GM18870 (cell line): Measurements from ENCODE around the gene STAMBPL1.
"Not testable (repeated sequence)": the region's sequence is repeated elsewhere in the genome, so short reads cannot be mapped to it uniquely, and the experiment has no call there.

Source experiments
- ATAC-seq: cut with Tn5 transposase; IDR thresholded peaks from one replicate; pipeline ENCODE4 v1.9.1; 2021; ENCODE audit warnings: moderate library complexity; ENCODE audit not compliant: unreplicated experiment

Gene STAMBPL1

GRCh38 chr10:88854684-88855083, 25.4 kb upstream of the STAMBPL1 start:
- no peak for ATAC-seq

GRCh38 chr10:88857831-88858230, 22.2 kb upstream of the STAMBPL1 start:
- no peak for ATAC-seq

GRCh38 chr10:88858491-88858890, 21.6 kb upstream of the STAMBPL1 start:
- ATAC-seq = no peak

GRCh38 chr10:88861036-88861435, 19.0 kb upstream of the STAMBPL1 start:
- ATAC-seq = no peak

GRCh38 chr10:88865281-88865876, 14.7 kb upstream of the STAMBPL1 start:
- no peak for ATAC-seq

GRCh38 chr10:88866454-88866853, 13.6 kb upstream of the STAMBPL1 start:
- no peak for ATAC-seq

- no peak for ATAC-seq
Observed at GRCh38 chr10:88870089-88870488, 10.0 kb upstream of the STAMBPL1 start.

GRCh38 chr10:88873757-88874156, 6.3 kb upstream of the STAMBPL1 start:
- ATAC-seq = no peak

GRCh38 chr10:88874281-88874680, 5.8 kb upstream of the STAMBPL1 start:
- ATAC-seq = no peak

- no peak for ATAC-seq
Observed at GRCh38 chr10:88875081-88875480, 5.0 kb upstream of the STAMBPL1 start.

GRCh38 chr10:88877298-88877697, 2.7 kb upstream of the STAMBPL1 start:
- ATAC-seq = no peak

GRCh38 chr10:88880282-88881076, 434 bp downstream of the STAMBPL1 start:
- peak; percentile 62 for ATAC-seq

GRCh38 chr10:88881320-88881719, 1.3 kb downstream of the STAMBPL1 start:
- ATAC-seq = no peak

- ATAC-seq = no peak
Observed at GRCh38 chr10:88881922-88882645, 2.0 kb downstream of the STAMBPL1 start.

- ATAC-seq = not testable (repeated sequence)
Observed at GRCh38 chr10:88882646-88883447, 2.8 kb downstream of the STAMBPL1 start.

GRCh38 chr10:88883448-88883809, 3.4 kb downstream of the STAMBPL1 start:
- ATAC-seq = no peak

GRCh38 chr10:88886557-88886956, 6.5 kb downstream of the STAMBPL1 start:
- ATAC-seq = peak; percentile 41

GRCh38 chr10:88888810-88889445, 8.9 kb downstream of the STAMBPL1 start:
- no peak for ATAC-seq

- peak; percentile 70 for ATAC-seq
Observed at GRCh38 chr10:88889559-88890337, 9.7 kb downstream of the STAMBPL1 start.
